Measurements from ENCODE around the gene MTMR3. TPM values are rescaled to one million over a fixed set of nuclear protein-coding genes. Genes with fewer than 3 reads are reported as not detected.
A peak's percentile ranks its signal among the peaks of the same experiment; 100 is the strongest.

The MTMR3 gene
- total RNA-seq, 1 experiment from 2014 or later, result 26.8 TPM

- H3K27me3 ChIP-seq (ENCODE audit: control insufficient read depth, insufficient read depth, low read length), result no peaks in the 10 kb centered on the region
- H3K27ac ChIP-seq (ENCODE audit: low read length), result no peak overlapping the region
- intact Hi-C loops (cut with micrococcal nuclease; ENCODE audit: unreplicated experiment) (no loop called here), in situ Hi-C loops (cut with HindIII; ENCODE audit: low pct_unique_long_range_greater_than_20kb, low sequenced_read_pairs) (no loop called here)
- H3K4me1 ChIP-seq (ENCODE audit: control insufficient read depth, insufficient read depth, low read length), result no peaks in the 10 kb centered on the region
- BruUV-seq (replicated peaks), result no TSS peak
- ChIA-PET CTCF (no interaction called here), POLR2A (interaction anchor here (0.7 kb wide), 1 partner anchor 133 kb away, joined by 3 read pairs; no protein-coding TSS in a partner anchor)
- DNase-seq (ENCODE audit: low read depth, low spot score), result no peak
- ATAC-seq, result no peak
- peaks cover 5% of the 10 kb centered on the region; the same call in 1 of the 2 replicates for H3K36me3 ChIP-seq (ENCODE audit: control insufficient read depth, insufficient read depth, low read length)
- no peak overlapping the region for H3K4me3 ChIP-seq (ENCODE audit: low read depth in 2 of 2, low read length in 2 of 2)
- no peaks in the 10 kb centered on the region for H3K9me3 ChIP-seq (ENCODE audit: control insufficient read depth, insufficient read depth, low read depth, low read length)
- TF ChIP-seq, protein P1, sequence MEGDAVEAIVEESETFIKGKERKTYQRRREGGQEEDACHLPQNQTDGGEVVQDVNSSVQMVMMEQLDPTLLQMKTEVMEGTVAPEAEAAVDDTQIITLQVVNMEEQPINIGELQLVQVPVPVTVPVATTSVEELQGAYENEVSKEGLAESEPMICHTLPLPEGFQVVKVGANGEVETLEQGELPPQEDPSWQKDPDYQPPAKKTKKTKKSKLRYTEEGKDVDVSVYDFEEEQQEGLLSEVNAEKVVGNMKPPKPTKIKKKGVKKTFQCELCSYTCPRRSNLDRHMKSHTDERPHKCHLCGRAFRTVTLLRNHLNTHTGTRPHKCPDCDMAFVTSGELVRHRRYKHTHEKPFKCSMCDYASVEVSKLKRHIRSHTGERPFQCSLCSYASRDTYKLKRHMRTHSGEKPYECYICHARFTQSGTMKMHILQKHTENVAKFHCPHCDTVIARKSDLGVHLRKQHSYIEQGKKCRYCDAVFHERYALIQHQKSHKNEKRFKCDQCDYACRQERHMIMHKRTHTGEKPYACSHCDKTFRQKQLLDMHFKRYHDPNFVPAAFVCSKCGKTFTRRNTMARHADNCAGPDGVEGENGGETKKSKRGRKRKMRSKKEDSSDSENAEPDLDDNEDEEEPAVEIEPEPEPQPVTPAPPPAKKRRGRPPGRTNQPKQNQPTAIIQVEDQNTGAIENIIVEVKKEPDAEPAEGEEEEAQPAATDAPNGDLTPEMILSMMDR (IDR thresholded peaks at IDR 0.05), result no peak
- TF ChIP-seq TCF7L2 (IDR thresholded peaks at IDR 0.05; ENCODE audit: low read depth, low read length), result no peak
- TF ChIP-seq POLR2AphosphoS5 (IDR thresholded peaks at IDR 0.05; ENCODE audit: low read depth, low read length), result no peak
- TF ChIP-seq REST (IDR thresholded peaks at IDR 0.05; ENCODE audit: insufficient read depth in 1 of 2, low read depth in 2 of 2, low read length in 1 of 2), result no peak
- no peak for TF ChIP-seq SIN3A (IDR thresholded peaks at IDR 0.05; ENCODE audit: borderline replicate concordance, insufficient read depth, low read depth, low read length)
Measured at GRCh38 chr22:29992341-29993275, 109.6 kb downstream of the MTMR3 start.

- Histone ChIP-seq H3K27me3 (ENCODE audit: control insufficient read depth, insufficient read depth, low read length) (no peaks in the 10 kb centered on the region), H3K4me1 (ENCODE audit: control insufficient read depth, insufficient read depth, low read length) (no peaks in the 10 kb centered on the region), H3K36me3 (ENCODE audit: control insufficient read depth, insufficient read depth, low read length) (peaks cover 5% of the 10 kb centered on the region; the same call in 1 of the 2 replicates), H3K9me3 (ENCODE audit: control insufficient read depth, insufficient read depth, low read depth, low read length) (no peaks in the 10 kb centered on the region), H3K4me3 (ENCODE audit: low read depth in 2 of 2, low read length in 2 of 2) (no peak overlapping the region), H3K27ac (ENCODE audit: low read length) (no peak overlapping the region)
- DNase-seq (ENCODE audit: low read depth, low spot score), result peak; percentile 82
- no peak for ATAC-seq
- CTCF ChIA-PET, result no interaction called here
- BruUV-seq (replicated peaks), result no TSS peak
- in situ Hi-C loops (cut with HindIII; ENCODE audit: low pct_unique_long_range_greater_than_20kb, low sequenced_read_pairs), result no loop called here
- intact Hi-C loops (cut with micrococcal nuclease; ENCODE audit: unreplicated experiment), result no loop called here
- TF ChIP-seq, protein P1 (IDR thresholded peaks at IDR 0.05), result peak; percentile 3; the same call in 1 of the 2 replicates
- TF ChIP-seq POLR2AphosphoS5 (IDR thresholded peaks at IDR 0.05; ENCODE audit: low read depth, low read length), result no peak
- no peak for TF ChIP-seq REST (IDR thresholded peaks at IDR 0.05; ENCODE audit: insufficient read depth in 1 of 2, low read depth in 2 of 2, low read length in 1 of 2)
- no peak for TF ChIP-seq TCF7L2 (IDR thresholded peaks at IDR 0.05; ENCODE audit: low read depth, low read length)
- POLR2A ChIA-PET, result no interaction called here
Measured at GRCh38 chr22:29994027-29994715, 111.2 kb downstream of the MTMR3 start.

All from Panc1 (cell line).